Heart right ventricle (tissue), 16 donors: ENCODE data around the gene SRSF2. TPM values are rescaled to one million over a fixed set of nuclear protein-coding genes. Genes with fewer than 3 reads are reported as not detected.
"Not testable (repeated sequence)": the region's sequence is repeated elsewhere in the genome, so short reads cannot be mapped to it uniquely, and the experiment has no call there.

Source experiments
- ATAC-seq, 8 donors: fragments of 200-7000 bp; cut with Tn5 transposase; one replicate each; pipeline ENCODE4 v1.9.1; 2020; ENCODE audit warnings: mild to moderate bottlenecking in 8 of 8, moderate library complexity in 8 of 8, moderate number of reproducible peaks in 1 of 8
- DNase-seq, 2 donors: peaks; one replicate each; pipeline ENCODE4 v3.0.0-alpha.2; 2020
- H3K27ac ChIP-seq, 10 donors: fragments of 200-600 bp; sonication (generic) in 2 of 10; one replicate each; pipeline versions ENCODE4 v1.5.0 to v1.8.0; 2020 to 2022; ENCODE audit warnings: mild to moderate bottlenecking in 3 of 10
- H3K27me3 ChIP-seq, 7 donors: fragments of 200-600 bp; one replicate each; pipeline ENCODE4 v1.8.0; 2021 to 2022; ENCODE audit warnings: mild to moderate bottlenecking in 2 of 7
- H3K36me3 ChIP-seq, 9 donors: fragments of 200-600 bp; sonication (generic) in 1 of 9; one replicate each; pipeline versions ENCODE4 v1.5.0 to v1.8.0; 2020 to 2022; ENCODE audit warnings: mild to moderate bottlenecking in 2 of 9
- H3K4me1 ChIP-seq, 9 donors: fragments of 200-600 bp; sonication (generic) in 1 of 9; one replicate each; pipeline versions ENCODE4 v1.5.0 to v1.8.0; 2020 to 2022; ENCODE audit warnings: mild to moderate bottlenecking in 4 of 9
- H3K4me3 ChIP-seq, 10 donors: fragments of 200-600 bp; sonication (generic) in 2 of 10; one replicate each; pipeline versions ENCODE4 v1.5.0 to v1.8.0; 2020 to 2022; ENCODE audit warnings: mild to moderate bottlenecking in 7 of 10, moderate library complexity in 2 of 10
- H3K9me3 ChIP-seq, 11 donors: fragments of 200-600 bp in 10 of 11; sonication (generic) in 2 of 11; one replicate each; pipeline versions ENCODE4 v1.5.0 to v1.8.0; 2013 to 2022; ENCODE audit warnings: mild to moderate bottlenecking in 2 of 11, control low read depth in 1 of 11, moderate library complexity in 1 of 11
- CTCF ChIP-seq, 9 donors: fragments of 200-600 bp; sonication (generic) in 2 of 9; IDR thresholded peaks; one replicate each; pipeline versions ENCODE4 v1.5.0 to v1.8.0; 2021 to 2022; ENCODE audit warnings: antibody characterized with exemption in 9 of 9, mild to moderate bottlenecking in 5 of 9, moderate library complexity in 1 of 9
- WGBS, 2 donors: extraction: QIAGEN DNeasy Blood & Tissue Kit; methylation state at CpG; one replicate each; pipeline ENCODE4 v1.1.7; 2013; ENCODE audit warnings: inconsistent platforms in 1 of 2; 5-methylcytosine and 5-hydroxymethylcytosine counted together
- intact Hi-C, 10 donors: fragments of 100-400 bp; cut with DNase I; formaldehyde crosslinking; loops; one replicate each; pipeline versions ENCODE4 v1.11.1 to v1.14.2; 2022
- polyA plus RNA-seq, 2 donors: library from polyadenylated mRNA; stranded (reverse); fragments of 200-250 nt; gene quantifications; one replicate each; pipeline ENCODE4 v1.2.3, GENCODE V29; 2013
- total RNA-seq, 10 donors: library from RNA; stranded (reverse); fragmentation: NEBNext Ultra II Directional in 3 of 10; extraction: Animal tissue kit (Norgen Biotek cat#: 25700) in 3 of 10; gene quantifications; one replicate each; pipeline versions ENCODE4 v1.2.1 to v1.2.4, GENCODE V29; 2021 to 2023
- donor health status: Arrhythmogenic right ventricular cardiomyopathy.
- donor health status: ischemic (EF 13 %, LVEDD 7.1; RV severe dilation, severe dysfunction).
- donor health status: healthy with polysubstance abuse.
- donor health status: DM: no; HTN: yes; CAD: no.
- donor health status: DM: no; HTN: no; CAD: no.
- donor health status: ischemic (EF 25% LVEDD 6.9; RV normal size, moderate dysfunction).
- donor health status: ischemic (EF 25% LVEDD 5.7; RV mildly dilated, moderate dysfunction).
- donor health status: healthy.
- donor health status: DM: yes; HTN: yes; CAD: no.
- donor health status: Ischemic cardiomyopathy.
- donor health status: ischemic (EF 35%, LVEDD 5.7; RV mildly dilated, moderate dysfunction).
- donor health status: nonischemic (EF 11% LVEDD 7.7; RV severe dilation, severe dysfunction).
- donor health status: DM: yes; HTN: yes; CAD: no.
- donor health status: PGD.
- donor health status: ischemic (EF 29% LVEDD 5.4; RV normal size, mild dysfunction).
- donor health status: nonischemic (EF 23%, LVEDD 6.1; RV moderate dilation, normal function).

Gene SRSF2
- total and polyA plus RNA-seq, 12 donors: 58.8 to 109 (median 79.8) TPM

GRCh38 chr17:76742958-76743357, 5.8 kb upstream of the SRSF2 start:
- Histone ChIP-seq H3K4me1 (peaks cover 0 to 63% (median 28%) of the 10 kb centered on the region in 9 donors), H3K27me3 (no peaks in the 10 kb centered on the region), H3K9me3 (no peaks in the 10 kb centered on the region), H3K36me3 (peaks cover 0 to 70% (median 31%) of the 10 kb centered on the region in 9 donors), H3K4me3 (no peak overlapping the region), H3K27ac (peak overlapping the region in 4 of 10 donors; percentile 3 to 24 (median 6))
- DNase-seq: no peak
- TF ChIP-seq CTCF (IDR thresholded peaks at IDR 0.05): no peak
- no peak for ATAC-seq
- intact Hi-C loops: no loop called here

GRCh38 chr17:76740329-76741118, 3.4 kb upstream of the SRSF2 start:
- 30 to 42% methylated on average over 5 of the region's 5 CpGs for WGBS, 2 donors
- H3K27ac ChIP-seq: peak overlapping the region; percentile 7 to 99 (median 98)
- H3K4me1 ChIP-seq: peaks cover 0 to 63% (median 32%) of the 10 kb centered on the region in 9 donors
- intact Hi-C loops: no loop called here
- no peaks in the 10 kb centered on the region for H3K9me3 ChIP-seq
- peak in 1 of 2 donors; percentile 61 for DNase-seq
- peak overlapping the region in 6 of 10 donors; percentile 9 to 97 (median 87) for H3K4me3 ChIP-seq
- TF ChIP-seq CTCF (IDR thresholded peaks at IDR 0.05): no peak
- peaks cover 0 to 58% (median 21%) of the 10 kb centered on the region in 9 donors for H3K36me3 ChIP-seq
- H3K27me3 ChIP-seq: no peaks in the 10 kb centered on the region
- ATAC-seq: peak in 2 of 8 donors; percentile 16 to 23

- DNase-seq, H3K9me3 ChIP-seq, H3K27me3 ChIP-seq, ATAC-seq, intact Hi-C loops: not testable (repeated sequence)
- H3K36me3 ChIP-seq: peaks cover 0 to 58% (median 22%) of the 10 kb centered on the region in 9 donors
- H3K4me1 ChIP-seq: peaks cover 2 to 63% (median 39%) of the 10 kb centered on the region in 9 donors
- 68 to 80% methylated on average over 17 of the region's 17 CpGs for WGBS, 2 donors
- H3K4me3 ChIP-seq: peak overlapping the region in 8 of 10 donors; percentile 84 to 97 (median 94)
- peak overlapping the region; percentile 7 to 99 (median 98) for H3K27ac ChIP-seq
Measured at GRCh38 chr17:76739568-76740115, 2.5 kb upstream of the SRSF2 start.

GRCh38 chr17:76738468-76738850, 1.3 kb upstream of the SRSF2 start:
- intact Hi-C loops: no loop called here
- no peak for ATAC-seq
- Histone ChIP-seq H3K36me3 (peaks cover 0 to 58% (median 30%) of the 10 kb centered on the region in 9 donors), H3K27ac (peak overlapping the region; percentile 95 to 99 (median 99)), H3K27me3 (no peaks in the 10 kb centered on the region), H3K9me3 (no peaks in the 10 kb centered on the region), H3K4me3 (peak overlapping the region; percentile 79 to 97 (median 92)), H3K4me1 (peaks cover 10 to 66% (median 51%) of the 10 kb centered on the region in 9 donors)
- TF ChIP-seq CTCF (IDR thresholded peaks at IDR 0.05): no peak
- WGBS, 2 donors: 1 to 2% methylated on average over 7 of the region's 7 CpGs
- DNase-seq: no peak
